ENCODE measurements around the gene ITGAX.
"Not testable (repeated sequence)": the region's sequence is repeated elsewhere in the genome, so short reads cannot be mapped to it uniquely, and the experiment has no call there.

Gene ITGAX

GRCh38 chr16:31354394-31355291, at the start of gene ITGAX:
ITGAX (plus strand) TSS chr16:31355176; CDS start chr16:31355255, 79 bp downstream.
- peak; percentile 85 for DNase-seq (ENCODE audit: low spot score)
- no peak for TF ChIP-seq CTCF (IDR thresholded peaks at IDR 0.05; ENCODE audit: extremely low read depth, missing control alignments)

- no peak for TF ChIP-seq CTCF (IDR thresholded peaks at IDR 0.05; ENCODE audit: extremely low read depth, missing control alignments)
- no peak for DNase-seq (ENCODE audit: low spot score)
Measured at GRCh38 chr16:31305219-31305618, 49.8 kb upstream of the ITGAX start.

GRCh38 chr16:31308381-31308780, 46.6 kb upstream of the ITGAX start:
- DNase-seq (ENCODE audit: low spot score): not testable (repeated sequence)

GRCh38 chr16:31322500-31322899, 32.5 kb upstream of the ITGAX start:
- TF ChIP-seq CTCF (IDR thresholded peaks at IDR 0.05; ENCODE audit: extremely low read depth, missing control alignments): no peak
- DNase-seq (ENCODE audit: low spot score): no peak

- no peak for TF ChIP-seq CTCF (IDR thresholded peaks at IDR 0.05; ENCODE audit: extremely low read depth, missing control alignments)
- no peak for DNase-seq (ENCODE audit: low spot score)
Measured at GRCh38 chr16:31323959-31324629, 30.9 kb upstream of the ITGAX start.

- TF ChIP-seq CTCF (IDR thresholded peaks at IDR 0.05; ENCODE audit: extremely low read depth, missing control alignments): no peak
- DNase-seq (ENCODE audit: low spot score): no peak
Measured at GRCh38 chr16:31325171-31325570, 29.8 kb upstream of the ITGAX start.

GRCh38 chr16:31327646-31328225, 27.2 kb upstream of the ITGAX start:
- no peak for DNase-seq (ENCODE audit: low spot score)
- TF ChIP-seq CTCF (IDR thresholded peaks at IDR 0.05; ENCODE audit: extremely low read depth, missing control alignments): no peak

All from GM20000 (cell line).